ENCODE measurements around the gene PARP8. TPM values are rescaled to one million over a fixed set of nuclear protein-coding genes. Genes with fewer than 3 reads are reported as not detected.
"Not testable (repeated sequence)": the region's sequence is repeated elsewhere in the genome, so short reads cannot be mapped to it uniquely, and the experiment has no call there.

The PARP8 gene
- total RNA-seq, 2 experiments from 2014 or later, result 181 to 200 TPM

DNA sequence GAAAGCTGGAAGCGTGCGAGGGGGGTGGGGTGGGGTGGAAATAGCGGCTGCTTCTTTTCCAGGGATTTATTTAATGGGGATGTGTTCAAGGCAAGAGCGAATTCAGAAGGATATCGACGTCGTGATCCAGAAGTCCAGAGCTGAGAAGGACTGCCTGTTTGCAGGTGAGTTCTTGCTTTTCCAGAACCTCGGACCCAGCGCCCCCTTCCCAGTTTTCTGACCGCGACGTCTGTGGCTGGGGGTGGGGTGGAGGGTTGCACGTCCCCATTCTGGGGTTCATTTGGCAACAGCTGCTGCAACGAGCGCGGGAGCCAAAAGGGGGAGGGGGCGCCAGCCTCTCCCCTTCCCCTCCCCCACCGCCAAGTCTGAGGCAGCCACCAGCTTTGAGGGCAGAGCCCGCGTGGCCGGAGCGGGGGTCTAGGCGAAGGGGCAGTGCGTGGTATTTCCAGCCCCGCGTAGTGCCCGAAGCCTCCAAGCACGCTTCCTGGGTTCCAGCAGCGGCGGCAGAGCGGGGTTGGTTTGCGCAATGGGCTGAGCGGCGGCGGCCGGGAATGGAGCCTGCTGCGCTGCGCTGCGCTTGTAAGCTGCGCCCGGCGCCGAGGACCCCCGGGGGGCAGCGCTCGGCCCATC is 701 bp downstream of the PARP8 start:
- H3K9me3 Mint-ChIP-seq, result no peaks in the 10 kb centered on the region
- Histone ChIP-seq H3K27ac (ENCODE audit: low read depth in 1 of 2, low read length in 2 of 2) (peak overlapping the region; percentile 96 to 100), H3K27me3 (ENCODE audit: control insufficient read depth in 1 of 2, insufficient read depth in 2 of 2, low read length in 2 of 2) (no peaks in the 10 kb centered on the region), H3K4me3 (ENCODE audit: low read length) (peak overlapping the region; percentile 93), H3K9me3 (ENCODE audit: control insufficient read depth in 1 of 2, insufficient read depth in 1 of 2, low read length in 2 of 2) (no peaks in the 10 kb centered on the region), H3K4me1 (ENCODE audit: insufficient read depth, low read length) (peaks cover 30% of the 10 kb centered on the region), H3K36me3 (ENCODE audit: insufficient read depth, low read length) (peaks cover 5% of the 10 kb centered on the region)
- no peaks in the 10 kb centered on the region for H3K27me3 Mint-ChIP-seq
- TF ChIP-seq, protein P1, sequence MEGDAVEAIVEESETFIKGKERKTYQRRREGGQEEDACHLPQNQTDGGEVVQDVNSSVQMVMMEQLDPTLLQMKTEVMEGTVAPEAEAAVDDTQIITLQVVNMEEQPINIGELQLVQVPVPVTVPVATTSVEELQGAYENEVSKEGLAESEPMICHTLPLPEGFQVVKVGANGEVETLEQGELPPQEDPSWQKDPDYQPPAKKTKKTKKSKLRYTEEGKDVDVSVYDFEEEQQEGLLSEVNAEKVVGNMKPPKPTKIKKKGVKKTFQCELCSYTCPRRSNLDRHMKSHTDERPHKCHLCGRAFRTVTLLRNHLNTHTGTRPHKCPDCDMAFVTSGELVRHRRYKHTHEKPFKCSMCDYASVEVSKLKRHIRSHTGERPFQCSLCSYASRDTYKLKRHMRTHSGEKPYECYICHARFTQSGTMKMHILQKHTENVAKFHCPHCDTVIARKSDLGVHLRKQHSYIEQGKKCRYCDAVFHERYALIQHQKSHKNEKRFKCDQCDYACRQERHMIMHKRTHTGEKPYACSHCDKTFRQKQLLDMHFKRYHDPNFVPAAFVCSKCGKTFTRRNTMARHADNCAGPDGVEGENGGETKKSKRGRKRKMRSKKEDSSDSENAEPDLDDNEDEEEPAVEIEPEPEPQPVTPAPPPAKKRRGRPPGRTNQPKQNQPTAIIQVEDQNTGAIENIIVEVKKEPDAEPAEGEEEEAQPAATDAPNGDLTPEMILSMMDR (IDR thresholded peaks at IDR 0.05), result no peak
- DNase-seq (peak in 8 of 14 experiments; percentile 31 to 61 (median 44)), ATAC-seq (ENCODE audit: poor library complexity) (peak; percentile 61)
- ChIA-PET POLR2A (interaction anchor here (0.6 to 3.3 kb wide), 21 partner anchors 18 to 297 kb away, joined by 3 to 51 read pairs (median 6); partner anchors contain the start of gene EMB), CTCF (interaction anchor here (1.0 to 1.9 kb wide), 2 partner anchors 53 to 226 kb away, joined by 3 to 9 read pairs; partner anchors contain the start of gene EMB)
- peaks cover 65% of the 10 kb centered on the region for H3K4me1 Mint-ChIP-seq (ENCODE audit: low read depth)
- peak overlapping the region; percentile 93 for H3K4me3 Mint-ChIP-seq
- peaks cover 52% of the 10 kb centered on the region for H3K36me3 Mint-ChIP-seq (ENCODE audit: low read depth)
- peak overlapping the region; percentile 95 for H3K27ac Mint-ChIP-seq
- intact Hi-C loops (cut with DNase I, micrococcal nuclease), result loop anchor here in 1 of 2 experiments (5.0 kb wide), 3 partner anchors 75 to 155 kb away; no protein-coding TSS in a partner anchor

DNA sequence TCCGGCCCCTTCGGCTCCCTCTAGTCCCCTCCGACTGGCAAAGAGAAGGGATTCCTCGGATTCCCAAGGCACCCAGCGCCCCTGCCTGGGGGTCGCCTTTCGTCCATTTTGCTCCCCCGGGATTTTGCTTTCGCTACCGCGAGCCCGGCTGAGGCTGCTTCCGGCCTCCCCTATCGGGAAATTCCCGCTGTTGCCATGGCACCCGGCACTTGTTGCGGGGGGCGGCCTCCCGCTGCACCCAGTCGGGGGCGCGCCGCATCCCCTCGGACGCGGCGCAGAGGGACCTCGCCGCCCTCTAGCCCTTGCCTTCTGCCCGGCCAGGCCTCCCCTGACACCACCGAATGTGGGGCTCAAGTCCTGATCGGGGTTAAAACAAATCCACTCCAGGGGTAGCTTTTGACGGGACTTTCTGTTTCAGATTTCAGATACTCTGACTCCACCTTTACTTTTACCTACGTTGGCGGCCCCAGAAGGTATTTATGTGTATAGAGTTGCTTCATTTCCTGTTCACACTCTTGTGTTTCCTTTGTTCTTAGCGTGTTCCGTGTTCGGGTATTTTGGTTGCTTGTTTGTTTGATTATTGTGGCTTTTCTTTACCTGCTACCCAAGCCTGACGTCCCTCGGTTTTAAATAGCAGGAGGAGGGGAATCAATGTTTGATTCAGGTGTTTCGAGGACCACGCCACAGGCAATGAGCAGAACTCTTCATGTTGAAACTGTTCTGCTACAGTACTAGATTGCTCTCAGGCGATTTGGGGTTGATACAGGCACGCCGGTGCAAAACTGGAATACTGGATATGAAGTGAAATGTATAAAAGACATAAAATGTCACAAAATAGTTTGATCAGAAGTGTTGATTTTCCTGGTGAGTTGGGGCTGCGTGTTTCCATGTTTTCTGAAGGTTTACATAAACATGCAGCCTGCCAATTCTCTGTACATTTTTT is 1.5 kb downstream of the PARP8 start:
- ATAC-seq (ENCODE audit: poor library complexity), result peak; percentile 55
- H3K36me3 Mint-ChIP-seq (ENCODE audit: low read depth), result peaks cover 60% of the 10 kb centered on the region
- H3K9me3 Mint-ChIP-seq, result no peaks in the 10 kb centered on the region
- ChIA-PET POLR2A (interaction anchor here (0.6 to 3.3 kb wide), 22 partner anchors 17 to 298 kb away, joined by 3 to 51 read pairs (median 6); partner anchors contain the start of gene EMB), CTCF (interaction anchor here (1.0 to 1.9 kb wide), 2 partner anchors 52 to 227 kb away, joined by 3 to 9 read pairs; partner anchors contain the start of gene EMB)
- TF ChIP-seq, protein P1 (IDR thresholded peaks at IDR 0.05), result no peak
- H3K4me3 Mint-ChIP-seq, result peak overlapping the region; percentile 93
- Histone ChIP-seq H3K9me3 (ENCODE audit: control insufficient read depth in 1 of 2, insufficient read depth in 1 of 2, low read length in 2 of 2) (no peaks in the 10 kb centered on the region), H3K4me1 (ENCODE audit: insufficient read depth, low read length) (peaks cover 38% of the 10 kb centered on the region), H3K27ac (ENCODE audit: low read depth in 1 of 2, low read length in 2 of 2) (peak overlapping the region; percentile 96 to 100), H3K27me3 (ENCODE audit: control insufficient read depth in 1 of 2, insufficient read depth in 2 of 2, low read length in 2 of 2) (no peaks in the 10 kb centered on the region), H3K36me3 (ENCODE audit: insufficient read depth, low read length) (peaks cover 11% of the 10 kb centered on the region), H3K4me3 (ENCODE audit: low read length) (peak overlapping the region; percentile 93)
- peaks cover 73% of the 10 kb centered on the region for H3K4me1 Mint-ChIP-seq (ENCODE audit: low read depth)
- intact Hi-C loops (cut with DNase I, micrococcal nuclease), result loop anchor here (1.0 to 5.0 kb wide), 7 partner anchors 27 to 227 kb away; partner anchors contain the start of gene EMB (in 1 of the 2)
- DNase-seq, result peak; percentile 73 to 94 (median 82)
- H3K27ac Mint-ChIP-seq, result peak overlapping the region; percentile 95
- no peaks in the 10 kb centered on the region for H3K27me3 Mint-ChIP-seq

DNA sequence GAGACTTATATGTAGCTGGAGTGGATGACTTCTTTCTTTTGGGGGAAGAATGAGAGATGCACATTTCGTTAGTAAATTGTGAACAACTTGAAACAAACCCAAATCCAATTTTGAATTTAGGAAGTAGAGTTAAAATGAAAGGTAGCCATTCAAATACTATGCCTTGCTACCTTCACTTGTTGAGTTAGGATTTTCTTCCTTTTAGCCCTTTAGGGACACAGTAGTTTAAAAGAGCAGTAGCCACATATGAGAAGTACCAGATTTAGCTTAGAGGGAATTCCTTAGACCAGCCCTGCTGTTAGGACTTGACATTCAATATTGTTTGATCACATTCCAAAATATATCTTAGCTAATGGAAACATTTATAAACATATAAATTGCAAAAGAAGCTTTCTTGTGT is 2.2 kb downstream of the PARP8 start:
- Histone ChIP-seq H3K27ac (ENCODE audit: low read depth in 1 of 2, low read length in 2 of 2) (peak overlapping the region; percentile 96 to 100), H3K4me1 (ENCODE audit: insufficient read depth, low read length) (peaks cover 39% of the 10 kb centered on the region), H3K36me3 (ENCODE audit: insufficient read depth, low read length) (peaks cover 15% of the 10 kb centered on the region), H3K4me3 (ENCODE audit: low read length) (peak overlapping the region; percentile 93)
- peaks cover 67% of the 10 kb centered on the region for H3K36me3 Mint-ChIP-seq (ENCODE audit: low read depth)
- peaks cover 73% of the 10 kb centered on the region for H3K4me1 Mint-ChIP-seq (ENCODE audit: low read depth)
- H3K27me3 ChIP-seq (ENCODE audit: control insufficient read depth in 1 of 2, insufficient read depth in 2 of 2, low read length in 2 of 2); H3K27me3 Mint-ChIP-seq; H3K9me3 ChIP-seq (ENCODE audit: control insufficient read depth in 1 of 2, insufficient read depth in 1 of 2, low read length in 2 of 2); H3K9me3 Mint-ChIP-seq; ATAC-seq (ENCODE audit: poor library complexity): not testable (repeated sequence)
- TF ChIP-seq, protein P1 (IDR thresholded peaks at IDR 0.05), result peak; percentile 11
- peak overlapping the region; percentile 95 for H3K27ac Mint-ChIP-seq
- DNase-seq, result peak in 2 of 14 experiments; percentile 18 to 20
- POLR2A ChIA-PET, result interaction anchor here (0.8 to 3.3 kb wide), 5 partner anchors 34 to 227 kb away, joined by 3 to 16 read pairs (median 5); partner anchors contain the start of gene EMB
- CTCF ChIA-PET, result interaction anchor here (0.5 to 0.6 kb wide), 2 partner anchors 10 to 19 kb away, joined by 3 read pairs; no protein-coding TSS in a partner anchor
- intact Hi-C loops (cut with DNase I, micrococcal nuclease), result loop anchor here (1.0 to 5.0 kb wide), 7 partner anchors 26 to 227 kb away; partner anchors contain the start of gene EMB (in 1 of the 2)
- H3K4me3 Mint-ChIP-seq, result peak overlapping the region; percentile 93

Data from CD4-positive, alpha-beta T cell (primary cell).